Measurements from ENCODE around the gene KIF1C. TPM values are rescaled to one million over a fixed set of nuclear protein-coding genes. Genes with fewer than 3 reads are reported as not detected.

Gene KIF1C
- total RNA-seq, 4 donors from 2014 or later = 157 to 251 (median 187) TPM

GRCh38 chr17:5000237-5000639 is 2.5 kb downstream of the KIF1C start:
- Histone ChIP-seq H3K4me3 (peak overlapping the region; percentile 90 to 99 (median 96)), H3K36me3 (peaks cover 43 to 47% (median 44%) of the 10 kb centered on the region in 4 donors), H3K9me3 (no peaks in the 10 kb centered on the region), H3K27me3 (no peaks in the 10 kb centered on the region), H3K4me1 (peaks cover 32 to 40% (median 35%) of the 10 kb centered on the region in 4 donors), H3K27ac (replicated peaks in 1 of 4) (peak overlapping the region; percentile 90 to 99 (median 96))
- intact Hi-C loops (cut with DNase I) = no loop called here
- 31% methylated on average over 11 of the region's 11 CpGs for WGBS
- DNase-seq (ENCODE audit: extremely low spot score) = no peak
- no peak for TF ChIP-seq CTCF (IDR thresholded peaks at IDR 0.05)
- peak; percentile 69 to 71 for TF ChIP-seq POLR2AphosphoS5 (IDR thresholded peaks at IDR 0.05)
- TF ChIP-seq POLR2A (IDR thresholded peaks at IDR 0.05; ENCODE audit: low read depth) = peak; percentile 67

GRCh38 chr17:5002121-5002788 is 4.5 kb downstream of the KIF1C start:
- 91% methylated on average over 16 of the region's 20 CpGs for WGBS
- Histone ChIP-seq H3K27me3 (no peaks in the 10 kb centered on the region), H3K4me3 (no peak overlapping the region), H3K36me3 (peaks cover 63 to 67% (median 64%) of the 10 kb centered on the region in 4 donors), H3K4me1 (peaks cover 25 to 31% (median 27%) of the 10 kb centered on the region in 4 donors), H3K27ac (replicated peaks in 1 of 4) (no peak overlapping the region), H3K9me3 (no peaks in the 10 kb centered on the region)
- no peak for DNase-seq (ENCODE audit: extremely low spot score)
- intact Hi-C loops (cut with DNase I) = no loop called here
- TF ChIP-seq POLR2A (IDR thresholded peaks at IDR 0.05; ENCODE audit: low read depth) (no peak), EP300 (IDR thresholded peaks at IDR 0.05) (no peak), CTCF (IDR thresholded peaks at IDR 0.05) (no peak), POLR2AphosphoS5 (IDR thresholded peaks at IDR 0.05) (no peak)

GRCh38 chr17:5003214-5003867 is 5.6 kb downstream of the KIF1C start:
- Histone ChIP-seq H3K4me3 (no peak overlapping the region), H3K4me1 (peaks cover 25 to 30% (median 26%) of the 10 kb centered on the region in 4 donors), H3K27ac (replicated peaks in 1 of 4) (no peak overlapping the region), H3K9me3 (no peaks in the 10 kb centered on the region), H3K27me3 (no peaks in the 10 kb centered on the region), H3K36me3 (peaks cover 74 to 78% (median 75%) of the 10 kb centered on the region in 4 donors)
- 91% methylated on average over 18 of the region's 18 CpGs for WGBS
- DNase-seq (ENCODE audit: extremely low spot score) = no peak
- TF ChIP-seq POLR2AphosphoS5 (IDR thresholded peaks at IDR 0.05) (no peak), EP300 (IDR thresholded peaks at IDR 0.05) (no peak), CTCF (IDR thresholded peaks at IDR 0.05) (no peak), POLR2A (IDR thresholded peaks at IDR 0.05; ENCODE audit: low read depth) (no peak)
- intact Hi-C loops (cut with DNase I) = no loop called here

GRCh38 chr17:5011928-5012327 is 14.2 kb downstream of the KIF1C start:
- Histone ChIP-seq H3K27ac (replicated peaks in 1 of 4) (no peak overlapping the region), H3K4me3 (no peak overlapping the region), H3K36me3 (peaks cover 86 to 100% (median 98%) of the 10 kb centered on the region in 4 donors), H3K9me3 (no peaks in the 10 kb centered on the region), H3K27me3 (no peaks in the 10 kb centered on the region), H3K4me1 (no peaks in the 10 kb centered on the region)
- intact Hi-C loops (cut with DNase I) = no loop called here
- 83% methylated on average over 6 of the region's 6 CpGs for WGBS
- DNase-seq (ENCODE audit: extremely low spot score) = no peak
- TF ChIP-seq POLR2AphosphoS5 (IDR thresholded peaks at IDR 0.05) = no peak

GRCh38 chr17:5014357-5014756 is 16.6 kb downstream of the KIF1C start:
- DNase-seq (ENCODE audit: extremely low spot score) = no peak
- no peaks in the 10 kb centered on the region for H3K4me1 ChIP-seq
- intact Hi-C loops (cut with DNase I) = no loop called here
- TF ChIP-seq POLR2A (IDR thresholded peaks at IDR 0.05; ENCODE audit: low read depth) = no peak
- TF ChIP-seq EP300 (IDR thresholded peaks at IDR 0.05) = no peak
- TF ChIP-seq CTCF (IDR thresholded peaks at IDR 0.05) = no peak
- TF ChIP-seq POLR2AphosphoS5 (IDR thresholded peaks at IDR 0.05) = no peak
- WGBS = 90% methylated on average over 4 of the region's 4 CpGs
- H3K9me3 ChIP-seq = no peaks in the 10 kb centered on the region
- H3K27ac ChIP-seq (replicated peaks in 1 of 4) = no peak overlapping the region
- H3K36me3 ChIP-seq = peaks cover 79 to 100% (median 98%) of the 10 kb centered on the region in 4 donors
- no peak overlapping the region for H3K4me3 ChIP-seq
- H3K27me3 ChIP-seq = no peaks in the 10 kb centered on the region
